LNCAP (cell line): ENCODE results near the gene ZNF578.

Experiments used
- TF ChIP-seq, protein P1 (sequence below): fragments of 450-650 bp; IDR thresholded peaks from 2 replicates; pipeline ENCODE4 v1.5.1; 2017; ENCODE audit warnings: mild to moderate bottlenecking

Gene ZNF578

GRCh38 chr19:52464798-52465470 is 11.6 kb downstream of the ZNF578 start:
- TF ChIP-seq, protein P1, sequence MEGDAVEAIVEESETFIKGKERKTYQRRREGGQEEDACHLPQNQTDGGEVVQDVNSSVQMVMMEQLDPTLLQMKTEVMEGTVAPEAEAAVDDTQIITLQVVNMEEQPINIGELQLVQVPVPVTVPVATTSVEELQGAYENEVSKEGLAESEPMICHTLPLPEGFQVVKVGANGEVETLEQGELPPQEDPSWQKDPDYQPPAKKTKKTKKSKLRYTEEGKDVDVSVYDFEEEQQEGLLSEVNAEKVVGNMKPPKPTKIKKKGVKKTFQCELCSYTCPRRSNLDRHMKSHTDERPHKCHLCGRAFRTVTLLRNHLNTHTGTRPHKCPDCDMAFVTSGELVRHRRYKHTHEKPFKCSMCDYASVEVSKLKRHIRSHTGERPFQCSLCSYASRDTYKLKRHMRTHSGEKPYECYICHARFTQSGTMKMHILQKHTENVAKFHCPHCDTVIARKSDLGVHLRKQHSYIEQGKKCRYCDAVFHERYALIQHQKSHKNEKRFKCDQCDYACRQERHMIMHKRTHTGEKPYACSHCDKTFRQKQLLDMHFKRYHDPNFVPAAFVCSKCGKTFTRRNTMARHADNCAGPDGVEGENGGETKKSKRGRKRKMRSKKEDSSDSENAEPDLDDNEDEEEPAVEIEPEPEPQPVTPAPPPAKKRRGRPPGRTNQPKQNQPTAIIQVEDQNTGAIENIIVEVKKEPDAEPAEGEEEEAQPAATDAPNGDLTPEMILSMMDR = peak; percentile 35; the same call in 1 of the 2 replicates

GRCh38 chr19:52473655-52474350 is 20.4 kb downstream of the ZNF578 start:
- TF ChIP-seq, protein P1 = no peak

- TF ChIP-seq, protein P1 = no peak
Measured at GRCh38 chr19:52474351-52475127, 21.2 kb downstream of the ZNF578 start.

DNA sequence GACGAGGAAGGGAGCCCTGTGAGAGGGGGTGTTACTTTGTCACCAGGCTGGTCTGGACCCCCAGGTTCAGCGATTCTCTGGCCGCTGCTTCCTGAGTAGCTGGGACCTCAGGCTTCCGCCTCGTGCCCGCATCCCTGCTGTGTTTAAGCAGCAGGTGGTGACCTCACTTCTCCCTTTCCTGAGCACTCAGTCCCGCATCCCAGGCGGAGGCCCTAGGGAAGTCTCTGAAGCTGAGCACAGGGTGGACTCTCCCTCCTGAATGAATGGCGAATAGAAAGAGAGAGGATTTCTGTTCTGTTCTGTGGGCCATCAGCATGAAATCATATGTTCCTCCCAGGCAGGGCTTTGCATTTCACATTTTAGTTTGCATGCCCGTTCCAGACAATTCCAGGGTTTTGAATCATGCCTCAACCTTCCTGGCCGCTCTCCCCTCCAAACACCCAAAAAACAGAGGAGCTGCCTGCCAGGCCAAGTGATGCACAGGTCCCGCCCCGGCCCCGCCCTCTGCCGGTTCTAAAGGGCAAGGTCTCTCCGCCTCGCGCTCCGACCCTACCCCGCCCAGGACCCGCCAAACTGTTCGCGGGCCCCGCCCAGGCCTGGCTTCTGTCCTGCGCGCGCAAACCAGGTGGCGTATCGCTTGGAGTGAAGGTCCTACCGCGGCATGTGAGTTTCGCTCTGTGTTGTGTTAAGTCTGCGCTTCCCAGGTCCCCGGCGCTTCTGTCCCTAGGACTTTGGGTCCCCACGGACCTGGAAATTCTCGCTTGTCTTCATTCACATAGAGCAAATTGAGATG is 39.0 kb downstream of the ZNF578 start:
- TF ChIP-seq, protein P1 = no peak

DNA sequence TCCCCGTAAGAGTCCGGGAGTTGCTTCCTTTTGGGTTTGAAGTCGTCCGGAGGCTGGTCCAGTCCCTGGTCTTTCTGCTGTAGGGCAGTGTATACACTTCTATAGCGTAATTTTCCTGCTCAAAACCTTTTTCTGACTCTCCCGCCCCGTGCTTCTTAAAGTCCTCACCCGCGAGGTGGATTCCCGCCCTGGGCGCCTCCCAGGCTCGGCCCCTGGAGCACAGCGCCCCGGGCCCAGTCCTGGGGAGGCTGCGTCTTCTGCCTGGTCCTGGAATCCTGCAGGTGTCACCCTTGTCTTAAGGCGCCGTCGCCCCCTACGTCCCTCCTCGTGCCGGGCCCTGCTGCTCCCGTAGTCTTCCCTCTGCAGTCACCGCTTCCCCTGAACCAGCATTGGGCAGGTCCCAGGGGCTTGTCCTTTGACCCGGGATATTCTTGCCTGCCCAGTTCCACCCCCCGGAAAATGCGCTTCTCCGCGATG is 39.7 kb downstream of the ZNF578 start:
- TF ChIP-seq, protein P1 = no peak

GRCh38 chr19:52494518-52494917 is 41.2 kb downstream of the ZNF578 start:
- TF ChIP-seq, protein P1 = no peak

DNA sequence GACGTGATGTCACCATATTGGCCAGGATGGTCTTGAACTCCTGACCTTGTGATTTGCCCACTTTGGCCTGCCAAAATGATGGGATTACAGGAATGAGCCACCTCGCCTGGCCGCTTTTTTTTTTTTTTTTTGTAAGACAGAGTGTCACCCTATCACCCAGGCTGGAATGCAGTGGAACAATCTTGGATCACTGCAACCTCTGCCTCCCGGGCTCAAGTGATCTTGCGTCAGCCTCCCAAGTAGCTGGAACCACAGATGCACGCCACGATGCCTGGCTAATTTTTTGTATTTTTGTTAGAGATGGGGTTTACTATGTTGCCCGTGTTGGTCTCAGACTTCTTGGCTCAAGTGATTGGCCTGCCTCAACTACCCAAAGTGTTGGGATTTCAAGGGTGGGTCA is 45.2 kb downstream of the ZNF578 start:
- TF ChIP-seq, protein P1 = no peak
